ENCODE data around the gene MYCBPAP.
A peak's percentile ranks its signal among the peaks of the same experiment; 100 is the strongest.
"Not testable (repeated sequence)": the region's sequence is repeated elsewhere in the genome, so short reads cannot be mapped to it uniquely, and the experiment has no call there.

MYCBPAP gene

GRCh38 chr17:50472286-50472685 lies 36.0 kb upstream of the MYCBPAP start:
- no peak for DNase-seq (ENCODE audit: low read depth)

GRCh38 chr17:50472761-50473161 lies 35.5 kb upstream of the MYCBPAP start:
- not testable (repeated sequence) for DNase-seq (ENCODE audit: low read depth)

DNA sequence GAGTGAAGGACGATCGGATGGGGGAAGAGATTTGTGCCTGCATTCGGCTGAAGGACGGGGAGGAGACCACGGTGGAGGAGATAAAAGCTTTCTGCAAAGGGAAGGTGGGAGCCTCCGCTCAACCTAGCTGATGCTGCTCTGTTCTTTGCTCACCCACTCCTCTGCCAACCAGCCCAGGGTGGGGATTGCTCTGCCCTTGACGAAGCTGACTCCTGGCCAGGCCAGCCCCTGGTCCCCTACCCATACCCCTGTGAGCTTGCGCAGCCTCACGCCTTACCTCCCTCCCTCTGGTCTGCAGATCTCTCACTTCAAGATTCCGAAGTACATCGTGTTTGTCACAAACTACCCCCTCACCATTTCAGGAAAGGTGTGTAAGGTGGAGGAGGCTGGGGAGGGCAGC lies 34.3 kb upstream of the MYCBPAP start:
- DNase-seq (ENCODE audit: low read depth): no peak

DNA sequence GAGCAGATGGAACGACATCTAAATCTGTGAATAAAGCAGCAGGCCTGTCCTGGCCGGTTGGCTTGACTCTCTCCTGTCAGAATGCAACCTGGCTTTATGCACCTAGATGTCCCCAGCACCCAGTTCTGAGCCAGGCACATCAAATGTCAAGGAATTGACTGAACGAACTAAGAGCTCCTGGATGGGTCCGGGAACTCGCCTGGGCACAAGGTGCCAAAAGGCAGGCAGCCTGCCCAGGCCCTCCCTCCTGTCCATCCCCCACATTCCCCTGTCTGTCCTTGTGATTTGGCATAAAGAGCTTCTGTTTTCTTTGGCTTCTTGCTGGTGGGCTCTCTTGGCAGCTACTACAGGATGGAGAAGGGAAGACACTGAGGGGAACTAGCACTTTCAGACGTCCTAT lies 33.7 kb upstream of the MYCBPAP start:
- DNase-seq (ENCODE audit: low read depth): no peak

GRCh38 chr17:50475362-50475761 lies 32.9 kb upstream of the MYCBPAP start:
- DNase-seq (ENCODE audit: low read depth): no peak

DNA sequence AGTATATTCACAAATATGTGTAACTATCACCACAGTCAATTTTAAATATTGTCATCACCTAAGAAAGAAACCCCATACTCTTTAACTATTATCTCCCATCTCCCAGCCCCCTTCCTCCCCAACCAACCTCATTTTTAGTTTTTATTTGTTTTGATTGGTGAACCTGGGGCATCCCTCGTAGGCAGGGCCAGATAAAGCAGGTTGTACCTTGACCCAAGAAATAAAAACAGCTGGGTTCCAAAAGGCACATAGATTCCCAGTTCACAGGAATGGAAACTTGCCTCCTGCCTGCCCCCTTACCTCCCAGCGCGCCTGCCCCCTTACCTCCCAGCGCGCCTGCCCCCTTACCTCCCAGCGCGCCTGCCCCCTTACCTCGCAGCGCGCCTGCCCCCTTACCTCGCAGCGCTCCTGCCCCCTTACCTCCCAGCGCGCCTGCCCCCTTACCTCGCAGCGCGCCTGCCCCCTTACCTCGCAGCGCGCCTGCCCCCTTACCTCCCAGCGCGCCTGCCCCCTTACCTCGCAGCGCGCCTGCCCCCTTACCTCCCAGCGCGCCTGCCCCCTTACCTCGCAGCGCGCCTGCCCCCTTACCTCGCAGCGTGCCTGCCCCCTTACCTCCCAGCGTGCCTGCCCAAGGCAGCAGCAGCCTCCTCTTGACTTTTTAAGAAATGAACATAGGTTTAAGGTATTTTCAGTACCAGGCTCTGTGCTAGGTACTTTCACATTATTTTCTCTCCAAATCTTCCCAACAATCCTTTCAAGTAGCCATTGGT lies 32.3 kb upstream of the MYCBPAP start:
- not testable (repeated sequence) for DNase-seq (ENCODE audit: low read depth)

DNA sequence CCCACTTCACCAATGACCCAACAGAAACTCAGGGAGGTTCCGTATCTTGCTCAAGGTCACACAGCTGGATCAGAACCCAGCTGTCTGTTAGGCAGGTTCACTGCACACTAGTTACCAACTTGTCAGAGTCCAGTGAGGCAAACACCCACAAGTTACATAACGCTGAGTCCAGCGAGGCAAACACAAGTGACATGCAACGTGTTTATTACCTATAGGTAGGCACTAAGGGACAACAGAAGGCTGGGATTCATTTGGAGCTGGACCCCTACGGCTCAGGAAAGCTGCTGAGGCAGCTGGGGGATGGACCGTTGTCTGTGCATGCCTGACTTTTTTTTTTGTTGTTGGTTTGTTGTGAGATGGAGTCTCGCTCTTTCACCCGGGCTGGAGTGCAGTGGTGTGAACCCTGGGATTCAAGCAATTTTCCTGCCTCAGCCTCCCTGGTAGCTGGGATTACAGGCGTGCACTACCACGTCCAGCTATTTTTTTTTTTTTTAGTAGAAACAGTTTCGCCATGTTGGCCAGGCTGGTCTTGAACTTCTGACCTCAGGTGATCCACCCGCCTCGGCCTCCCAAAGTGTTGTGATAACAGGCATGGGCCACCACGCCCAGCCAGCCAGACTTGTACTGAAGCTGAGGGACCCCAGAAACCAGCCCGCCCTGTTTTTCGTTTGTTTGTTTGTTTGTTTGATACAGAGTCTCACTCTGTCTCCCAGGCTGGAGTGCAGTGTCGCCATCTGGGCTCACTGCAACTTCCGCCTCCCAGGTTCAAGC lies 31.5 kb upstream of the MYCBPAP start:
- DNase-seq (ENCODE audit: low read depth): no peak

GRCh38 chr17:50477976-50478375 lies 30.3 kb upstream of the MYCBPAP start:
- no peak for DNase-seq (ENCODE audit: low read depth)

GRCh38 chr17:50478391-50479381 lies 29.6 kb upstream of the MYCBPAP start, which contains the start of gene RSAD1:
RSAD1 (plus strand) TSS chr17:50478860; CDS start chr17:50478885, 25 bp downstream.
- DNase-seq (ENCODE audit: low read depth): peak; percentile 75

DNA sequence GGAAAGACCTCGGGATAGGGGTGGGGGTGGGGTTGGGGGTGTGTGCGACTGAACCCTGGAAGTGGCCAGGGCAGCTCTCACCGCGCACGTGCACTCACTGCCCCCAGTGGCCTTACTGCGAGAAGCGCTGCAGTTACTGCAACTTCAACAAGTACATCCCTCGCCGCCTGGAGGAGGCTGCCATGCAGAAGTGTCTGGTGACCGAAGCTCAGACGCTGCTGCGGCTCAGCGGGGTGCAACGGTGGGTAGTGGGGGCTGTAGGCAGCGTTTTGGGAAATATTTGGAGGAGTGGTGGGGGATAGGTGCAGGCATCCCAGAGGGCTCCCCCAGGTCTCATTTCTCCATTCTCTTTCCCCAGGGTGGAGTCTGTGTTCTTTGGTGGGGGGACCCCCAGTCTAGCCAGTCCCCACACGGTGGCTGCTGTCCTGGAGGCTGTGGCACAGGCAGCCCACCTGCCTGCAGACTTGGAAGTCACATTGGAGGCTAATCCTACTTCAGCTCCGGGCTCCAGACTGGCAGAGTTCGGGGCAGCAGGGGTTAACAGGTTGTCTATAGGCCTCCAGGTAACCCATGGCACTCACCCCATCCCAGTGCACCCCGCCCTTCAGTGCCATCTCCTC lies 28.6 kb upstream of the MYCBPAP start:
- peak; percentile 38 for DNase-seq (ENCODE audit: low read depth)

DNA sequence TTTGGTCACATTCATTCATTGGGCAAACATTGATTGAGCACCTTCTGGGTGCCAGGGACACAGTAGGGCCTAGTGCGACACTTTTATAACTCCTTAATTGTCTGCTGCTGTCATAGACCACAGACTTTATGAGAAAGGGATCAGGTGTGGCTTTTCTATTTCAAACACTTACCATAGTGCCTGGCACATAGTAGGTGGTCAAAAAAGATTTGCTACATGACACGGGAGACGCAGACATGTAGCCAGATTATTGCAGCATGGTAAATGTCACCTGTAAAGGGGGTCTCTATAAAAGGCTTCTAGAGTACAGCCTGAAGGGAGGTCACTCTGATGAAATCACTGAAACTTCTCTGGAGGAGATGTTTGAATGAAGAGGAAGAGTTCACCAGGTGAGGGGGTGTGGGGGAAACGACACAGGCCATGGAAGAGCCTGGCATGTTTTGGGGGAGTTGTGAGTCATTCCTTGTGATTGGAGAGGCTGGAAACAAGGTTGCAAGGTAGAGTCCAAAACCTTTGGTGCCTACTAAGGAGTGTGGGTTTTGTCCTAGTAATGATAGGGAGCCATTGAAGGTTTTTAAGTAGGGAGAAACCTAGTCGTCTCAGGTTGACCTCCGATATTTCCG lies 28.0 kb upstream of the MYCBPAP start:
- no peak for DNase-seq (ENCODE audit: low read depth)

- DNase-seq (ENCODE audit: low read depth): no peak
Measured at GRCh38 chr17:50480854-50481490, 27.3 kb upstream of the MYCBPAP start.

GRCh38 chr17:50481648-50482047 lies 26.6 kb upstream of the MYCBPAP start:
- DNase-seq (ENCODE audit: low read depth): no peak

DNA sequence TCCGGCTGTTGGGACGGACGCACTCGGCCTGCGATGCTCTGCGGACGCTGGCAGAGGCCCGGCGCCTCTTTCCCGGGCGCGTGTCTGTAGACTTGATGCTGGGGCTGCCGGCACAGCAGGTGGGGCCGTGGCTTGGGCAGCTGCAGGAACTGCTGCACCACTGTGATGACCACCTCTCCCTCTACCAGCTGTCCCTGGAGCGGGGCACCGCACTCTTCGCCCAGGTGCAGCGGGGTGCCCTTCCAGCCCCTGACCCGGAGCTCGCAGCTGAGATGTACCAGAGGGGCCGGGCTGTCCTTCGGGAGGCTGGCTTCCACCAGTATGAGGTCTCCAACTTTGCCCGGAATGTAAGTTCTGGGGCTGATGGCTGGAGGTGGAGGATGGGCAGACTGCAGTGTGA lies 26.1 kb upstream of the MYCBPAP start:
- no peak for DNase-seq (ENCODE audit: low read depth)

DNA sequence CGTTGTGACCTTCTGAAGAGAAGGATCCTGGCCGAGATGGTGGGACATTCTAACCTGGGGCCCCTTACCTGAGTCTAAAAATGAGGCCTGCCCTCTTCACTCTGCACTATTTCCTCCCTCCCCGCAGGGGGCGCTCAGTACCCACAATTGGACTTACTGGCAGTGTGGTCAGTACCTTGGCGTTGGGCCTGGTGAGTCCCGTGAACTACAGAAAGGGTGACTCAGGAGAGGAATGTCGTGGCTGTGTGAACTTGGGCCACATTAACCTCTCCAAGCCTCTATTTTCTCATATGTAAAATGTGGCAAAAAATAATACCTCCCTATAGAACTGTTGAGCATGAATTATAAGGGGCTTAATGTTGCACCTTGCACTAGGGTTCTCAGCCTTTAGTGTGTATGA lies 25.7 kb upstream of the MYCBPAP start:
- peak; percentile 55 for DNase-seq (ENCODE audit: low read depth)

GRCh38 chr17:50483266-50483665 lies 25.0 kb upstream of the MYCBPAP start:
- no peak for DNase-seq (ENCODE audit: low read depth)

GRCh38 chr17:50484386-50485155 lies 23.7 kb upstream of the MYCBPAP start:
- no peak for DNase-seq (ENCODE audit: low read depth)

DNA sequence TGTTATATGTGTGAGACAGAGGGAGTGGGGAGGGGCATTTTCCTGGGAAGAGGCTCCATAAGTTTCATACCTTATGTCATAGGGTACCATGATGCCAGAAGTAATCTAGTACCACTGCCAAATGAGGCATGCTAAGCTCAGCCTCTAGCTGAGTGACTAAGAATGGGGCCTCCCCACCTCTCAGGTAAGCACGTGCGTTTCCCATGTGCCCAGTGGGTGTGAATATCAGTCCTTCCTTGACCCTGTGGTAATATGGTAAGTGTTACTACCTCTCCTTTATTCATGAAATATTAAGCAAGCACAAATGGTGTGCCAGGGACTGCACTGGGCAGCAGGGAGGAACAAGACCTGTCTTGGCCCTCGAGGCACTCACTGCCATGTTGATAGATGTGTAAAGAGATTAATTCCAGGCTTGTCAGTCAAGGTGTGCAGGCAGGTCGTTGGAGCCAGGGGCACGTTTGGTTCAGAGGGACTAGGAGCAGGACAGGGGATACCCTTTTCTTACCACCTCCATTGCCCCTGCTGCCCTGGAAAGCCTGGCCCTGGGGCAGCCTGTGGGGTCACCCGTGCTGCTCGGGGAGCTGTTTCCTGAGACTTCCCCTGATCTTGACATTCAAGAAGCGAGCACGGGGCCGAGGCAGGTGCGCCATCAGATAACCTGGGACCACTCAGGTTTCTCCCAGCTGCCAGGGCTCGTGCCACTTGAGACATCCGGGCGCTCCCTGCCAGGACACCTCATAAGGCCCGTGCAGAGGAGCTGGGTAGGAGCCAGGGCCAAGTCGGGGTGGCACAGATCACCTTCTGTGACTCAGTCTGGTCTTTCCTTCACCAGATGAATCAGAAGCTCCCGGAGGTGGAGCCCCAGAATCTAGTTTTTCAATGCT lies 20.8 kb upstream of the MYCBPAP start:
- DNase-seq (ENCODE audit: low read depth): no peak

DNA sequence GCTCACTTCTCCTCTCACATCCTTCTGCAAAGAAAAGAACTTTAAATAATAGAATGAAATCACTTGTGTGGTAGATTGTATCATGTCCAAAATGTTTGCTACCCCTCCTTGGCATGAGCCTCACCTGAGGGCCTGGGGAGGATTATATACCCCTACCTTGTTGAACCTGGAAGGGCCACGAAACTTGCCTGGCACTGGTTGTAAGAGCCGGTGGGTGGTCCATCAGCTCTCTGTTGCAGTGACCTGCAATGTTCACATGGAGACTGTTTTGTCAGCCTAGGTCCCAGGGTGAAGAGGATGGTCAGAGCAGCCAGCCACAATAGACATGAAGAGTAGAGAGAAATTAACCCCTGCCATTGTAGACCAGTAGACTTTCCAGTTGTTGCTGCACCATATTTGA lies 19.4 kb upstream of the MYCBPAP start:
- no peak for DNase-seq (ENCODE audit: low read depth)

Measured in activated gamma-delta T cell treated with anti-CD3 and anti-CD28 coated beads, Interleukin-2, amount 50 U/mL, for 16 hours (primary cell).